ENCODE results near the gene ST7.

The ST7 gene

DNA sequence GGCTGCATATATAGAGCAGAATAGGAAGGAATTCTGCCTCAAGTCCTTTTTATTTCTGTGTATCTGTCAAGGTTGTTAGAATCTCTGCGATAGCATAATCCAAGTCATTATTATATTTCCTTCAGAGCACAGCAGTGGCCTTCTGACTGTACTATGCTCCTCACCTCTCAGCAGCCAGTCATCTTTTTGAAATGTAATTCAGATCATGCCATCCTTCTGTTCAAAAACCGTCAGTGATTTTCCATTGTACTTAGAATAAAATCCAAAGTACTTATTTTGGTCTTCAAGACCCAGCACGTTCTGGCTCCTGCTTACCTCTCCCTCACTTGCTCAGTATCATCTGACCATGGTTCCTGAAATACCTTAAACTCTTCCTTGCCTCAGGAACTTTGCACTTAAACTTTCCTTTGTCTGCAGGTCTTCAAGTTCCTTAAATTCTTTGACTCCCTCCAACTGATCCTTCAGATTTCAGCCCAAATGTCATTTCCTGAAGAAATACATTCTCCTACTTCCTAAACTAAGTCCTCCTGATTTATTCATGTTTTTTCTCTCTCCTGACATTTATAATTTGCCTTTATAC lies 112.4 kb downstream of the ST7 start:
- no peak overlapping the region for H3K4me3 ChIP-seq (ENCODE audit: low read depth, low read length)
- no peak overlapping the region for H3K27ac ChIP-seq
- peaks cover 71% of the 10 kb centered on the region for H3K27me3 ChIP-seq (ENCODE audit: insufficient read depth, low read depth, severe bottlenecking)
- no peaks in the 10 kb centered on the region for H3K9me3 ChIP-seq (ENCODE audit: severe bottlenecking)
- H3K36me3 ChIP-seq: no peaks in the 10 kb centered on the region
- TF ChIP-seq, protein P1, sequence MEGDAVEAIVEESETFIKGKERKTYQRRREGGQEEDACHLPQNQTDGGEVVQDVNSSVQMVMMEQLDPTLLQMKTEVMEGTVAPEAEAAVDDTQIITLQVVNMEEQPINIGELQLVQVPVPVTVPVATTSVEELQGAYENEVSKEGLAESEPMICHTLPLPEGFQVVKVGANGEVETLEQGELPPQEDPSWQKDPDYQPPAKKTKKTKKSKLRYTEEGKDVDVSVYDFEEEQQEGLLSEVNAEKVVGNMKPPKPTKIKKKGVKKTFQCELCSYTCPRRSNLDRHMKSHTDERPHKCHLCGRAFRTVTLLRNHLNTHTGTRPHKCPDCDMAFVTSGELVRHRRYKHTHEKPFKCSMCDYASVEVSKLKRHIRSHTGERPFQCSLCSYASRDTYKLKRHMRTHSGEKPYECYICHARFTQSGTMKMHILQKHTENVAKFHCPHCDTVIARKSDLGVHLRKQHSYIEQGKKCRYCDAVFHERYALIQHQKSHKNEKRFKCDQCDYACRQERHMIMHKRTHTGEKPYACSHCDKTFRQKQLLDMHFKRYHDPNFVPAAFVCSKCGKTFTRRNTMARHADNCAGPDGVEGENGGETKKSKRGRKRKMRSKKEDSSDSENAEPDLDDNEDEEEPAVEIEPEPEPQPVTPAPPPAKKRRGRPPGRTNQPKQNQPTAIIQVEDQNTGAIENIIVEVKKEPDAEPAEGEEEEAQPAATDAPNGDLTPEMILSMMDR (IDR thresholded peaks at IDR 0.05; ENCODE audit: low read depth, low read length): no peak
- DNase-seq: no peak

DNA sequence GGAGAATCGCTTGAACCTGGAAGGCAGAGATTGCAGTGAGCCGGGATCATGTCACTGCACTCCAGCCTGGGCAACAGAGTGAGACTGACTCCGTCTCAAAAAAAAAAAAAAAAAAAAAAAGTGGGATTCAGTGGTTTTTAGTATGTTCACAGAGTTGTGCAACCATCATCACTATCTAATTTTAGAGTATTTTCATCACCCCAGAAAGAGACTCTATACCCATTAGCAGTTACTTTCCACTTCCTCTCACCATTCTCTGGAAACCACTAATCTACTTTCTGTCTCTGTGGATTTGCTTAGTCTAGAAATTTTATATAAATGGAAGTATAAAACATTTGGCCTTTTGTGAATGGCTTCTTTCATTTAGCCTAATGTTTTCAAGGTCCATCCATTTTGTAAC lies 113.4 kb downstream of the ST7 start:
- H3K36me3 ChIP-seq: no peaks in the 10 kb centered on the region
- H3K27ac ChIP-seq: no peak overlapping the region
- H3K27me3 ChIP-seq (ENCODE audit: insufficient read depth, low read depth, severe bottlenecking): peaks cover 73% of the 10 kb centered on the region
- H3K4me3 ChIP-seq (ENCODE audit: low read depth, low read length): no peak overlapping the region
- H3K9me3 ChIP-seq (ENCODE audit: severe bottlenecking): no peaks in the 10 kb centered on the region
- TF ChIP-seq, protein P1 (IDR thresholded peaks at IDR 0.05; ENCODE audit: low read depth, low read length): no peak
- DNase-seq: no peak

DNA sequence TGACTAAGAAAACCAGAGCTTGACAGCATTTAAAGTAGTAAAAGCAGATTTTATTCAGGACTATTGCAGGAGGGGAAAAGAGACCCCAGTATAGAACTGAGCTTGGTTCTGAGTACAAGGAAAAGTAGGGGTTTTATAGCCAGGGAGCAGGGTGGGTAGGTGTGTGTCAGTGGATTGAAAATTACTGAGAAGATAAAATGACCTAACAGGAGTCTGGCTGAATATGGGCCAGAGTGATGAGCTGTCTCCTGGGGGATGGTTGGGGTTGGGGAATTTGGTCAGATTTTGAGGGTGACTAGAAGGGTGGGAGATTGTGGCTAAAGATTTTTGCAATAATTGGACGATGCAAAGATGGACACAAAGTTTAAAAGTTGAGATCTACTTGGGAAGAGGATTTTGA lies 114.0 kb downstream of the ST7 start:
- Histone ChIP-seq H3K4me3 (ENCODE audit: low read depth, low read length) (no peak overlapping the region), H3K27ac (no peak overlapping the region), H3K9me3 (ENCODE audit: severe bottlenecking) (no peaks in the 10 kb centered on the region), H3K27me3 (ENCODE audit: insufficient read depth, low read depth, severe bottlenecking) (peaks cover 73% of the 10 kb centered on the region), H3K36me3 (no peaks in the 10 kb centered on the region)
- TF ChIP-seq, protein P1 (IDR thresholded peaks at IDR 0.05; ENCODE audit: low read depth, low read length): no peak
- no peak for DNase-seq

- Histone ChIP-seq H3K4me3 (ENCODE audit: low read depth, low read length) (no peak overlapping the region), H3K27me3 (ENCODE audit: insufficient read depth, low read depth, severe bottlenecking) (peaks cover 77% of the 10 kb centered on the region), H3K36me3 (no peaks in the 10 kb centered on the region), H3K27ac (no peak overlapping the region), H3K9me3 (ENCODE audit: severe bottlenecking) (no peaks in the 10 kb centered on the region)
- TF ChIP-seq, protein P1 (IDR thresholded peaks at IDR 0.05; ENCODE audit: low read depth, low read length): no peak
- no peak for DNase-seq
Observed at GRCh38 chr7:117068511-117069145, 115.3 kb downstream of the ST7 start.

DNA sequence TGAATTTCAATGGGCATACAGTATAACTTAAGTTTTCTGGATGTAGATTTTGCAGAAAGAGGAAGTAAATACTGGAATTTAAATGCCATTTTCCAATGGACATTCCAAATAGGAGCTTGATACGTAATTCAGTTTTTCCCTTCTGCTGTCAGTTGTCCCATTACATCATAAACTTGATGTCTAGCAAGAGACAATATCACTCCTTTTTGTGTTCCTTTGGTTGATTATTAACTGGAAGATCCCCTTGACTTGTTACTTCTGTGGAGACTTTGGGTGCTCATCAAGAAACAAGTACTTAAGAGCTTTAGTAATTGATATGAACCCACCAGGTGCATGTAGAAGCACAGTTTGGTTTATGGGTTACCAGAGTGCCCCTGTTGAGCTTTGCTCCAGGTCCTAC lies 116.1 kb downstream of the ST7 start:
- Histone ChIP-seq H3K27me3 (ENCODE audit: insufficient read depth, low read depth, severe bottlenecking) (peaks cover 80% of the 10 kb centered on the region), H3K27ac (no peak overlapping the region), H3K36me3 (no peaks in the 10 kb centered on the region), H3K4me3 (ENCODE audit: low read depth, low read length) (no peak overlapping the region), H3K9me3 (ENCODE audit: severe bottlenecking) (no peaks in the 10 kb centered on the region)
- TF ChIP-seq, protein P1 (IDR thresholded peaks at IDR 0.05; ENCODE audit: low read depth, low read length): no peak
- DNase-seq: no peak

DNA sequence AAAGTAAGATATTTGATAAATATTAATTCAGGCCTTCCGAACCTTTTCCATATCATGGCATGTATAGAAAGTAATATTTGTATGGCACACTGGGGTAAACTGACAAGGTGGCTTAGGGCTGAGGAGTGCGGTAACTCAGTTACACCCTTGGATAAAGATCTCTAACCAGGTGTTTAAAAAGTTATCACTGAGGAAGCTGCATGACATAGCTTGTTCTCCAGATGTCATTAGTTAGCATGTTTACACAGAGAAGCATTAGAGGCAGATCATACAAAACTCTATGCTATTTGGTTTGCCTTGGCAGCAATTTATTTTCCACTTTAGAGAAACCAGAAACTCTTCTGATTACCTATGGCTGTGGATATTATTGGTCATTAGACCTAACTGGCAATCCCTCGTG lies 118.2 kb downstream of the ST7 start:
- Histone ChIP-seq H3K27ac (no peak overlapping the region), H3K9me3 (ENCODE audit: severe bottlenecking) (peaks cover 3% of the 10 kb centered on the region), H3K27me3 (ENCODE audit: insufficient read depth, low read depth, severe bottlenecking) (peaks cover 85% of the 10 kb centered on the region), H3K4me3 (ENCODE audit: low read depth, low read length) (no peak overlapping the region), H3K36me3 (no peaks in the 10 kb centered on the region)
- TF ChIP-seq, protein P1 (IDR thresholded peaks at IDR 0.05; ENCODE audit: low read depth, low read length): no peak
- no peak for DNase-seq
